Glutamatergic neuron (in vitro differentiated cells): ENCODE data around the gene DPM3. TPM values are rescaled to one million over a fixed set of nuclear protein-coding genes. Genes with fewer than 3 reads are reported as not detected.
"Not testable (repeated sequence)": the region's sequence is repeated elsewhere in the genome, so short reads cannot be mapped to it uniquely, and the experiment has no call there.

Source experiments
- DNase-seq: peaks from one replicate; pipeline ENCODE4 v3.0.0; 2022
- H3K27ac Mint-ChIP-seq: one replicate; pipeline ENCODE4 v1.8.0; 2020; ENCODE audit warnings: mild to moderate bottlenecking, mixed read lengths, inconsistent platforms; ENCODE audit not compliant: unreplicated experiment
- H3K27me3 Mint-ChIP-seq: one replicate; pipeline ENCODE4 v1.8.0; 2020; ENCODE audit warnings: mild to moderate bottlenecking, moderate library complexity, mixed read lengths, inconsistent platforms; ENCODE audit not compliant: unreplicated experiment
- H3K36me3 Mint-ChIP-seq: one replicate; pipeline ENCODE4 v1.8.0; 2020; ENCODE audit warnings: mild to moderate bottlenecking, mixed read lengths, inconsistent platforms; ENCODE audit not compliant: unreplicated experiment
- H3K4me1 Mint-ChIP-seq: one replicate; pipeline ENCODE4 v1.8.0; 2020; ENCODE audit warnings: mild to moderate bottlenecking, low read depth, mixed read lengths, inconsistent platforms; ENCODE audit not compliant: unreplicated experiment
- H3K4me3 Mint-ChIP-seq: one replicate; pipeline ENCODE4 v1.8.0; 2020; ENCODE audit warnings: mild to moderate bottlenecking, mixed read lengths, inconsistent platforms; ENCODE audit not compliant: unreplicated experiment
- H3K9me3 Mint-ChIP-seq: one replicate; pipeline ENCODE4 v1.8.0; 2020; ENCODE audit warnings: mild to moderate bottlenecking, moderate library complexity, mixed read lengths, inconsistent platforms; ENCODE audit not compliant: unreplicated experiment
- total RNA-seq: library from RNA; stranded (reverse); fragmentation: NEBNext Ultra II Directional; extraction: Animal tissue kit (Norgen Biotek cat#: 25700); gene quantifications from one replicate; pipeline ENCODE4 v1.2.1, GENCODE V29; 2021; ENCODE audit not compliant: unreplicated experiment
- TF ChIP-seq, protein P1 (sequence below): fragments of 200-600 bp; sonication (generic); IDR thresholded peaks from one replicate; pipeline ENCODE4 v1.5.0; 2021; ENCODE audit not compliant: partially characterized antibody, unreplicated experiment

The DPM3 gene
- total RNA-seq, 1 donor from 2014 or later = 27.7 TPM

GRCh38 chr1:155169541-155169940, 29.2 kb upstream of the DPM3 start:
- H3K9me3 Mint-ChIP-seq = peaks cover 14% of the 10 kb centered on the region
- H3K4me1 Mint-ChIP-seq = peaks cover 17% of the 10 kb centered on the region
- no peaks in the 10 kb centered on the region for H3K36me3 Mint-ChIP-seq
- no peak overlapping the region for H3K27ac Mint-ChIP-seq
- TF ChIP-seq, protein P1, sequence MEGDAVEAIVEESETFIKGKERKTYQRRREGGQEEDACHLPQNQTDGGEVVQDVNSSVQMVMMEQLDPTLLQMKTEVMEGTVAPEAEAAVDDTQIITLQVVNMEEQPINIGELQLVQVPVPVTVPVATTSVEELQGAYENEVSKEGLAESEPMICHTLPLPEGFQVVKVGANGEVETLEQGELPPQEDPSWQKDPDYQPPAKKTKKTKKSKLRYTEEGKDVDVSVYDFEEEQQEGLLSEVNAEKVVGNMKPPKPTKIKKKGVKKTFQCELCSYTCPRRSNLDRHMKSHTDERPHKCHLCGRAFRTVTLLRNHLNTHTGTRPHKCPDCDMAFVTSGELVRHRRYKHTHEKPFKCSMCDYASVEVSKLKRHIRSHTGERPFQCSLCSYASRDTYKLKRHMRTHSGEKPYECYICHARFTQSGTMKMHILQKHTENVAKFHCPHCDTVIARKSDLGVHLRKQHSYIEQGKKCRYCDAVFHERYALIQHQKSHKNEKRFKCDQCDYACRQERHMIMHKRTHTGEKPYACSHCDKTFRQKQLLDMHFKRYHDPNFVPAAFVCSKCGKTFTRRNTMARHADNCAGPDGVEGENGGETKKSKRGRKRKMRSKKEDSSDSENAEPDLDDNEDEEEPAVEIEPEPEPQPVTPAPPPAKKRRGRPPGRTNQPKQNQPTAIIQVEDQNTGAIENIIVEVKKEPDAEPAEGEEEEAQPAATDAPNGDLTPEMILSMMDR = no peak
- H3K27me3 Mint-ChIP-seq = peaks cover 19% of the 10 kb centered on the region
- H3K4me3 Mint-ChIP-seq = no peak overlapping the region
- DNase-seq = no peak

DNA sequence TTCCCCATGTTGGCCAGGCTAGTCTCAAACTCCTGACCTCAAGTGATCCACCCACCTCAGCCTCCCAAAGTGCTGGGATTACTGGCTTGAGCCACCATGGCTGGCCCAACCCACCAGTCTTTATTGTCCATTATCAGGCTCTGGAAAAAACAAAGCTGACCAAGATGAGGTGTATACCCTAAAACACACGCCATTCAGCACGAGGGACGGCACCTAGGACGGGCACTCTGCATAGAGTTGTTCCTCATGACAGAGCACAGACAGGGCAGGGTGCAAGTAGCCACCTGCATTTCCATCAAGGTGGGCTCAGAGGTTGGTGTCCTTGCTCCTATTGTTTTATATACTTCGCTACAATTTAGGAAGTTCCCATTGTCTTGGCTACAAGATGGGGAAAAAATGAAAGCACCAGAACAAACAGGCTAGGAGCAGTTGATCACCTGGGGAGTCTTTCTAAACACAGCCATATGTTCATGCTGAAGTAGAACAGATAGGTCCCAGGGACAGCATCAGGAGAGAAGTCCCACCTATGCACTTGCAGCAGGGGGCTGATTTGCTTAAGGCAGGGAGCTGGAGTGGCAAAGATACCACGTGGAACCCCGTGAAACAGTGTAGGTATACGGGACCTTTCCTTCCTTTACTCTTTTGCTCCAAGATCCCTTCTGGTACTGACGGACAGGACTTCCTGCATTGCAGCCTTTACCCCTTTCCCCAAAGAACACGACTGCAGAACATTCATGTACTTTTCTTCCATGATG, 28.3 kb upstream of the DPM3 start:
- Mint-ChIP-seq H3K27me3 (peaks cover 16% of the 10 kb centered on the region), H3K4me1 (peaks cover 17% of the 10 kb centered on the region), H3K4me3 (peak overlapping the region; percentile 10), H3K36me3 (no peaks in the 10 kb centered on the region), H3K9me3 (peaks cover 12% of the 10 kb centered on the region), H3K27ac (peak overlapping the region; percentile 62)
- DNase-seq = no peak
- TF ChIP-seq, protein P1 = no peak

DNA sequence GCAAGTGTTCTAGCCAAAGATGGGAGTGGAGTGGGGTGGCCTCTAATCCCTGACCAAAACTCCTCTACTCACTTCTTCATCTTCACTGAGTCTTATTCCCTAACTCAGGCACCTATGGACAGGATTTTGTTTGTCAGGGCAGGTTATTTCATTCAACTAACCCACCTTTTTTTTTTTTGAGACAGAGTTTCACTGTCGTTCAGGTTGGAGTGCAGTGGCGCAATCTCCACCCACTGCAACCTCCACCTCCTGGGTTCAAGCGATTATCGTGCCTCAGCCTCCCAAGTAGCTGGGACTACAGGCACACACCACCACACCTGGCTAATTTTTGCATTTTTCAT, 27.7 kb upstream of the DPM3 start:
- Mint-ChIP-seq H3K4me1 (peaks cover 13% of the 10 kb centered on the region), H3K27me3 (peaks cover 11% of the 10 kb centered on the region)
- H3K27ac Mint-ChIP-seq, DNase-seq, H3K4me3 Mint-ChIP-seq, H3K36me3 Mint-ChIP-seq, H3K9me3 Mint-ChIP-seq: not testable (repeated sequence)

GRCh38 chr1:155167166-155168104, 27.1 kb upstream of the DPM3 start:
- DNase-seq = peak; percentile 93
- Mint-ChIP-seq H3K36me3 (no peaks in the 10 kb centered on the region), H3K4me3 (peak overlapping the region; percentile 76), H3K27me3 (peaks cover 8% of the 10 kb centered on the region), H3K9me3 (peaks cover 3% of the 10 kb centered on the region), H3K4me1 (peaks cover 13% of the 10 kb centered on the region), H3K27ac (peak overlapping the region; percentile 62)
- TF ChIP-seq, protein P1 = peak; percentile 80

GRCh38 chr1:155166471-155167165, 26.3 kb upstream of the DPM3 start:
- DNase-seq = peak; percentile 64
- H3K27ac Mint-ChIP-seq = peak overlapping the region; percentile 62
- H3K9me3 Mint-ChIP-seq = peaks cover 2% of the 10 kb centered on the region
- peak overlapping the region; percentile 76 for H3K4me3 Mint-ChIP-seq
- TF ChIP-seq, protein P1 = no peak
- peaks cover 7% of the 10 kb centered on the region for H3K27me3 Mint-ChIP-seq
- H3K4me1 Mint-ChIP-seq = peaks cover 8% of the 10 kb centered on the region
- no peaks in the 10 kb centered on the region for H3K36me3 Mint-ChIP-seq
